HEK293T (cell line): ENCODE measurements around the gene DLG2.
"Not testable (repeated sequence)": the region's sequence is repeated elsewhere in the genome, so short reads cannot be mapped to it uniquely, and the experiment has no call there.

ENCODE experiments used
- CTCF ChIA-PET: fragments of 350-600 bp; formaldehyde crosslinking; extraction: SDS; loops from one replicate; lab custom pipeline; 2021; ENCODE audit warnings: antibody characterized with exemption, inconsistent platforms; lab: Yijun Ruan, JAX
- POLR2A ChIA-PET: fragments of 350-600 bp; formaldehyde crosslinking; extraction: SDS; loops from one replicate; lab custom pipeline; 2020; ENCODE audit warnings: antibody characterized with exemption, inconsistent platforms; lab: Yijun Ruan, JAX
- DNase-seq: peaks from one replicate; pipeline ENCODE4 v3.0.0; 2012; ENCODE audit warnings: mixed read lengths; ENCODE audit errors: extremely low spot score
- ARNT ChIP-seq: fragments of 450-650 bp; IDR thresholded peaks from 2 replicates; pipeline ENCODE4 v1.6.1; 2017; ENCODE audit warnings: mild to moderate bottlenecking
- BHLHE40 ChIP-seq: fragments of 450-650 bp; IDR thresholded peaks from 2 replicates; pipeline ENCODE4 v1.6.1; 2016; ENCODE audit warnings: mild to moderate bottlenecking, moderate library complexity, borderline replicate concordance
- CTBP1 ChIP-seq: fragments of 450-650 bp; IDR thresholded peaks from 2 replicates; pipeline ENCODE4 v1.6.1; 2016; ENCODE audit warnings: borderline replicate concordance
- ELF4 ChIP-seq: fragments of 450-650 bp; IDR thresholded peaks from 2 replicates; pipeline ENCODE4 v1.6.1; 2017; ENCODE audit warnings: antibody characterized with exemption
- FOXA1 ChIP-seq: fragments of 450-650 bp; IDR thresholded peaks from 2 replicates; pipeline ENCODE4 v1.6.1; 2016; ENCODE audit warnings: mild to moderate bottlenecking
- FOXK2 ChIP-seq: fragments of 450-650 bp; IDR thresholded peaks from 2 replicates; pipeline ENCODE4 v1.6.1; 2016; ENCODE audit warnings: mild to moderate bottlenecking
- FOXM1 ChIP-seq: fragments of 450-650 bp; IDR thresholded peaks from 2 replicates; pipeline ENCODE4 v1.6.1; 2017; ENCODE audit warnings: mild to moderate bottlenecking, borderline replicate concordance
- HDGF ChIP-seq: fragments of 450-650 bp; IDR thresholded peaks from 2 replicates; pipeline ENCODE4 v1.6.1; 2017; ENCODE audit warnings: antibody characterized with exemption, borderline replicate concordance
- L3MBTL2 ChIP-seq: fragments of 450-650 bp; conservative IDR thresholded peaks from 2 replicates; pipeline ENCODE4 v1.6.1; 2016; ENCODE audit warnings: mild to moderate bottlenecking
- LEF1 ChIP-seq: fragments of 450-650 bp; IDR thresholded peaks from 2 replicates; pipeline ENCODE4 v1.6.1; 2017; ENCODE audit warnings: mild to moderate bottlenecking, borderline replicate concordance
- NFRKB ChIP-seq: fragments of 450-650 bp; IDR thresholded peaks from 2 replicates; pipeline ENCODE4 v1.6.1; 2016; ENCODE audit warnings: mild to moderate bottlenecking, moderate library complexity
- PKNOX1 ChIP-seq: fragments of 450-650 bp; IDR thresholded peaks from 2 replicates; pipeline ENCODE4 v1.6.1; 2016
- SP1 ChIP-seq: fragments of 450-650 bp; IDR thresholded peaks from 2 replicates; pipeline ENCODE4 v1.6.1; 2017
- SUZ12 ChIP-seq: fragments of 450-650 bp; IDR thresholded peaks from 2 replicates; pipeline ENCODE4 v1.6.1; 2016; ENCODE audit warnings: mild to moderate bottlenecking
- TARDBP ChIP-seq: fragments of 450-650 bp; IDR thresholded peaks from 2 replicates; pipeline ENCODE4 v1.6.1; 2016
- ZNF384 ChIP-seq: fragments of 450-650 bp; IDR thresholded peaks from 2 replicates; pipeline ENCODE4 v1.6.1; 2016

DLG2 gene

GRCh38 chr11:83425137-83425466 is 2202.0 kb downstream of the DLG2 start:
- DNase-seq = no peak
- ChIA-PET CTCF (no interaction called here), POLR2A (no interaction called here)
- TF ChIP-seq FOXA1 = no peak
- no peak for TF ChIP-seq NFRKB
- no peak for TF ChIP-seq SUZ12
- TF ChIP-seq PKNOX1 = no peak
- TF ChIP-seq ELF4 = no peak
- no peak for TF ChIP-seq FOXK2
- TF ChIP-seq SP1 = no peak
- no peak for TF ChIP-seq CTBP1
- no peak for TF ChIP-seq L3MBTL2
- no peak for TF ChIP-seq ZNF384

- POLR2A ChIA-PET = no interaction called here
- no peak for DNase-seq
- TF ChIP-seq BHLHE40 = no peak
- no peak for TF ChIP-seq NFRKB
- no peak for TF ChIP-seq LEF1
- no peak for TF ChIP-seq ZNF384
- no peak for TF ChIP-seq CTBP1
- no peak for TF ChIP-seq FOXK2
- TF ChIP-seq PKNOX1 = no peak
- no peak for TF ChIP-seq SUZ12
- TF ChIP-seq L3MBTL2 = no peak
- TF ChIP-seq HDGF = no peak
- TF ChIP-seq ARNT = no peak
- no peak for TF ChIP-seq FOXA1
- no peak for TF ChIP-seq SP1
- TF ChIP-seq FOXM1 = no peak
- no peak for TF ChIP-seq ELF4
- no peak for TF ChIP-seq TARDBP
- CTCF ChIA-PET = no interaction called here
Measured at GRCh38 chr11:83424376-83425136, 2202.6 kb downstream of the DLG2 start.

GRCh38 chr11:83422641-83423040 is 2204.5 kb downstream of the DLG2 start:
- CTCF ChIA-PET, DNase-seq, POLR2A ChIA-PET: not testable (repeated sequence)

- TF ChIP-seq PKNOX1 = no peak
- TF ChIP-seq SUZ12 = no peak
- no peak for TF ChIP-seq ZNF384
- no peak for TF ChIP-seq CTBP1
- TF ChIP-seq SP1 = no peak
- no peak for TF ChIP-seq ARNT
- no peak for TF ChIP-seq FOXM1
- TF ChIP-seq FOXA1 = no peak
- no peak for TF ChIP-seq HDGF
- TF ChIP-seq TARDBP = no peak
- no peak for TF ChIP-seq NFRKB
- TF ChIP-seq BHLHE40 = no peak
- no peak for TF ChIP-seq LEF1
- no peak for TF ChIP-seq FOXK2
- CTCF ChIA-PET = interaction anchor here (0.6 kb wide), 1 partner anchor 13 kb away, joined by 3 read pairs; no protein-coding TSS in a partner anchor
- DNase-seq = no peak
- POLR2A ChIA-PET = no interaction called here
Measured at GRCh38 chr11:83410605-83411565, 2216.3 kb downstream of the DLG2 start.

GRCh38 chr11:83409891-83410290 is 2217.3 kb downstream of the DLG2 start:
- ChIA-PET POLR2A (no interaction called here), CTCF (interaction anchor here (0.6 kb wide), 1 partner anchor 342 kb away, joined by 3 read pairs; no protein-coding TSS in a partner anchor)
- DNase-seq = no peak
- TF ChIP-seq FOXA1 = no peak
- TF ChIP-seq NFRKB = no peak
- no peak for TF ChIP-seq SUZ12
- TF ChIP-seq CTBP1 = no peak
- no peak for TF ChIP-seq SP1
- TF ChIP-seq FOXM1 = no peak
- TF ChIP-seq BHLHE40 = no peak
- no peak for TF ChIP-seq L3MBTL2
- TF ChIP-seq LEF1 = no peak
- no peak for TF ChIP-seq ARNT
- TF ChIP-seq ELF4 = no peak
- no peak for TF ChIP-seq FOXK2
- TF ChIP-seq HDGF = no peak
- no peak for TF ChIP-seq TARDBP

- DNase-seq = no peak
- ChIA-PET POLR2A (no interaction called here), CTCF (no interaction called here)
- TF ChIP-seq CTBP1 = no peak
- no peak for TF ChIP-seq BHLHE40
Measured at GRCh38 chr11:83409476-83409875, 2217.7 kb downstream of the DLG2 start.
